Measurements from ENCODE around the gene ACADS. TPM values are rescaled to one million over a fixed set of nuclear protein-coding genes. Genes with fewer than 3 reads are reported as not detected.
A peak's percentile ranks its signal among the peaks of the same experiment; 100 is the strongest.

ACADS gene
- total RNA-seq, 3 donors from 2014 or later, result 84.8 to 175 (median 129) TPM

- TF ChIP-seq CTCF (IDR thresholded peaks at IDR 0.05), result no peak
- no peaks in the 10 kb centered on the region for H3K4me1 ChIP-seq (ENCODE audit: low read depth)
- no peaks in the 10 kb centered on the region for H3K36me3 ChIP-seq (ENCODE audit: low read depth)
- intact Hi-C loops (cut with DNase I, micrococcal nuclease), result no loop called here
- DNase-seq, result no peak
- ATAC-seq, result no peak
- H3K9me3 ChIP-seq, result no peaks in the 10 kb centered on the region
- H3K4me3 ChIP-seq, result no peak overlapping the region
Observed at GRCh38 chr12:120739821-120740613, 14.4 kb downstream of the ACADS start.

GRCh38 chr12:120740871-120741270 lies 15.2 kb downstream of the ACADS start:
- ATAC-seq (no peak), DNase-seq (no peak)
- Histone ChIP-seq H3K36me3 (ENCODE audit: low read depth) (no peaks in the 10 kb centered on the region), H3K4me1 (ENCODE audit: low read depth) (no peaks in the 10 kb centered on the region), H3K4me3 (no peak overlapping the region), H3K9me3 (no peaks in the 10 kb centered on the region)
- no peak for TF ChIP-seq CTCF (IDR thresholded peaks at IDR 0.05)
- intact Hi-C loops (cut with DNase I, micrococcal nuclease), result no loop called here

GRCh38 chr12:120741476-120742421 lies 16.1 kb downstream of the ACADS start:
- no peaks in the 10 kb centered on the region for H3K36me3 ChIP-seq (ENCODE audit: low read depth)
- intact Hi-C loops (cut with DNase I, micrococcal nuclease), result no loop called here
- TF ChIP-seq CTCF (IDR thresholded peaks at IDR 0.05), result no peak
- DNase-seq (no peak), ATAC-seq (no peak)
- H3K4me3 ChIP-seq, result no peak overlapping the region
- no peaks in the 10 kb centered on the region for H3K9me3 ChIP-seq
- H3K4me1 ChIP-seq (ENCODE audit: low read depth), result no peaks in the 10 kb centered on the region

- no peaks in the 10 kb centered on the region for H3K4me1 ChIP-seq (ENCODE audit: low read depth)
- no peaks in the 10 kb centered on the region for H3K36me3 ChIP-seq (ENCODE audit: low read depth)
- ATAC-seq (no peak), DNase-seq (no peak)
- H3K4me3 ChIP-seq, result no peak overlapping the region
- intact Hi-C loops (cut with DNase I, micrococcal nuclease), result no loop called here
- H3K9me3 ChIP-seq, result no peaks in the 10 kb centered on the region
- no peak for TF ChIP-seq CTCF (IDR thresholded peaks at IDR 0.05)
Observed at GRCh38 chr12:120744922-120745493, 19.4 kb downstream of the ACADS start.

GRCh38 chr12:120748242-120748641 lies 22.6 kb downstream of the ACADS start:
- peak; percentile 60 for ATAC-seq

More at GRCh38 chr12:120748242-120748641, 22.6 kb downstream of the ACADS start:
- no peaks in the 10 kb centered on the region for H3K9me3 ChIP-seq
- no peak for DNase-seq
- intact Hi-C loops (cut with DNase I, micrococcal nuclease), result no loop called here
- no peak for TF ChIP-seq CTCF (IDR thresholded peaks at IDR 0.05)
- H3K4me3 ChIP-seq, result no peak overlapping the region
- no peaks in the 10 kb centered on the region for H3K4me1 ChIP-seq (ENCODE audit: low read depth)
- no peaks in the 10 kb centered on the region for H3K36me3 ChIP-seq (ENCODE audit: low read depth)
